WTC11 (cell line): ENCODE results near the gene LDB3. TPM values are rescaled to one million over a fixed set of nuclear protein-coding genes. Genes with fewer than 3 reads are reported as not detected.

Experiments used
- ATAC-seq: fragments of 200-7000 bp; cut with Tn5 transposase; 2 replicates; pipeline ENCODE4 v1.10.0; 2021; ENCODE audit warnings: mild to moderate bottlenecking, moderate library complexity
- CTCF ChIA-PET: fragments of 300-600 bp; sonication (Branson Sonifier 250); formaldehyde crosslinking; loops from one replicate; lab custom pipeline; 2021; ENCODE audit warnings: antibody characterized with exemption; lab: Charles Lee
- POLR2A ChIA-PET: fragments of 350-600 bp; sonication (Branson Sonifier 250); formaldehyde crosslinking; loops from one replicate; lab custom pipeline; 2021; ENCODE audit warnings: antibody characterized with exemption; lab: Charles Lee
- DNase-seq: peaks from one replicate; pipeline ENCODE4 v3.0.0; 2021; ENCODE audit warnings: low spot score
- H3K27ac Mint-ChIP-seq: 2 replicates; pipeline ENCODE4 v1.8.0; 2021; ENCODE audit warnings: mixed read lengths
- H3K27me3 Mint-ChIP-seq: 2 replicates; pipeline ENCODE4 v1.8.0; 2021; ENCODE audit warnings: low read depth, mild to moderate bottlenecking, moderate library complexity, mixed read lengths
- H3K36me3 Mint-ChIP-seq: 2 replicates; pipeline ENCODE4 v1.8.0; 2021; ENCODE audit warnings: mixed read lengths
- H3K4me1 Mint-ChIP-seq: 2 replicates; pipeline ENCODE4 v1.8.0; 2022; ENCODE audit warnings: mixed read lengths
- H3K4me3 Mint-ChIP-seq: 2 replicates; pipeline ENCODE4 v1.8.0; 2021; ENCODE audit warnings: mild to moderate bottlenecking, moderate library complexity, mixed read lengths
- H3K9me3 Mint-ChIP-seq: 2 replicates; pipeline ENCODE4 v1.8.0; 2021; ENCODE audit warnings: mixed read lengths
- AR ChIP-seq: fragments of 250-450 bp; sonication (Bioruptor Pico); IDR thresholded peaks from 2 replicates; pipeline ENCODE4 v1.9.0; 2021; ENCODE audit warnings: mild to moderate bottlenecking
- ATF1 ChIP-seq: sonication (generic); formaldehyde crosslinking; IDR thresholded peaks from 2 replicates; pipeline ENCODE4 v1.8.1; 2023; ENCODE audit warnings: mild to moderate bottlenecking, moderate library complexity, missing genetic modification reagents
- CTCF ChIP-seq: fragments of 200-600 bp; IDR thresholded peaks from 2 replicates; pipeline ENCODE4 v1.8.0; 2022; ENCODE audit warnings: antibody characterized with exemption
- ELF4 ChIP-seq: sonication (generic); formaldehyde crosslinking; IDR thresholded peaks from 2 replicates; pipeline ENCODE4 v1.8.1; 2022; ENCODE audit warnings: low read depth, mild to moderate bottlenecking, moderate library complexity, missing genetic modification reagents
- EMX1 ChIP-seq: fragments of 250-450 bp; sonication (Bioruptor Pico); IDR thresholded peaks from 2 replicates; pipeline ENCODE4 v1.8.0; 2021; ENCODE audit warnings: mild to moderate bottlenecking
- ESRRA ChIP-seq: sonication (generic); formaldehyde crosslinking; IDR thresholded peaks from 2 replicates; pipeline ENCODE4 v1.8.1; 2022; ENCODE audit warnings: mild to moderate bottlenecking, missing genetic modification reagents, borderline replicate concordance
- GABPB1 ChIP-seq: sonication (generic); formaldehyde crosslinking; IDR thresholded peaks from 2 replicates; pipeline ENCODE4 v1.8.1; 2023; ENCODE audit warnings: mild to moderate bottlenecking, missing genetic modification reagents
- GTF2I ChIP-seq: fragments of 250-450 bp; sonication (Bioruptor Pico); conservative IDR thresholded peaks from 2 replicates; pipeline ENCODE4 v1.4.0; 2021; ENCODE audit warnings: mild to moderate bottlenecking
- HMGA2 ChIP-seq: fragments of 250-450 bp; sonication (Bioruptor Pico); IDR thresholded peaks from 2 replicates; pipeline ENCODE4 v1.4.0; 2021; ENCODE audit warnings: mild to moderate bottlenecking, moderate library complexity
- JUN ChIP-seq: sonication (generic); formaldehyde crosslinking; IDR thresholded peaks from 2 replicates; pipeline ENCODE4 v1.8.0; 2023; ENCODE audit warnings: mild to moderate bottlenecking, missing genetic modification reagents
- MXD4 ChIP-seq: fragments of 250-450 bp; sonication (Bioruptor Pico); IDR thresholded peaks from 2 replicates; pipeline ENCODE4 v1.8.0; 2021; ENCODE audit warnings: mild to moderate bottlenecking, moderate library complexity, borderline replicate concordance
- NFATC4 ChIP-seq: fragments of 250-450 bp; sonication (Bioruptor Pico); IDR thresholded peaks from 2 replicates; pipeline ENCODE4 v1.9.0; 2021; ENCODE audit warnings: mild to moderate bottlenecking
- NFYB ChIP-seq: sonication (generic); formaldehyde crosslinking; conservative IDR thresholded peaks from 2 replicates; pipeline ENCODE4 v1.8.0; 2022; ENCODE audit warnings: low read depth, missing genetic modification reagents
- NR1H2 ChIP-seq: sonication (generic); formaldehyde crosslinking; IDR thresholded peaks from 2 replicates; pipeline ENCODE4 v1.9.0; 2021; ENCODE audit warnings: mild to moderate bottlenecking, moderate library complexity, missing genetic modification reagents
- OVOL2 ChIP-seq: fragments of 250-450 bp; sonication (Bioruptor Pico); IDR thresholded peaks from 2 replicates; pipeline ENCODE4 v1.9.0; 2021; ENCODE audit warnings: mild to moderate bottlenecking, borderline replicate concordance
- PREB ChIP-seq: sonication (generic); formaldehyde crosslinking; IDR thresholded peaks from 2 replicates; pipeline ENCODE4 v1.8.1; 2022; ENCODE audit warnings: mild to moderate bottlenecking, missing genetic modification reagents, moderate library complexity, borderline replicate concordance
- SP1 ChIP-seq: sonication (generic); formaldehyde crosslinking; conservative IDR thresholded peaks from 2 replicates; pipeline ENCODE4 v1.8.1; 2022; ENCODE audit warnings: missing genetic modification reagents
- TP53 ChIP-seq: sonication (generic); formaldehyde crosslinking; IDR thresholded peaks from 2 replicates; pipeline ENCODE4 v1.8.1; 2023; ENCODE audit warnings: mild to moderate bottlenecking, missing genetic modification reagents
- USF1 ChIP-seq: sonication (generic); formaldehyde crosslinking; IDR thresholded peaks from 2 replicates; pipeline ENCODE4 v1.8.0; 2022; ENCODE audit warnings: mild to moderate bottlenecking, missing genetic modification reagents
- USF2 ChIP-seq: sonication (generic); formaldehyde crosslinking; IDR thresholded peaks from 2 replicates; pipeline ENCODE4 v1.8.1; 2023; ENCODE audit warnings: mild to moderate bottlenecking, missing genetic modification reagents, moderate library complexity
- ZBTB43 ChIP-seq: sonication (generic); formaldehyde crosslinking; IDR thresholded peaks from 2 replicates; pipeline ENCODE4 v1.8.1; 2023; ENCODE audit warnings: mild to moderate bottlenecking, missing genetic modification reagents
- ZMAT4 ChIP-seq: fragments of 250-450 bp; sonication (Bioruptor Pico); IDR thresholded peaks from 2 replicates; pipeline ENCODE4 v1.9.0; 2021; ENCODE audit warnings: mild to moderate bottlenecking
- ZNF121 ChIP-seq: sonication (generic); formaldehyde crosslinking; IDR thresholded peaks from 2 replicates; pipeline ENCODE4 v1.8.0; 2023; ENCODE audit warnings: missing genetic modification reagents
- ZNF138 ChIP-seq: sonication (generic); formaldehyde crosslinking; conservative IDR thresholded peaks from 2 replicates; pipeline ENCODE4 v1.8.1; 2022; ENCODE audit warnings: mild to moderate bottlenecking, moderate library complexity, missing genetic modification reagents
- ZNF263 ChIP-seq: sonication (generic); formaldehyde crosslinking; IDR thresholded peaks from 2 replicates; pipeline ENCODE4 v1.8.1; 2022; ENCODE audit warnings: low read depth, mild to moderate bottlenecking, moderate library complexity, missing genetic modification reagents
- total RNA-seq: library from RNA; stranded (reverse); gene quantifications from 3 replicates; pipeline ENCODE4 v1.2.3, GENCODE V29; 2021

The LDB3 gene
- total RNA-seq, 1 experiment from 2014 or later, result 0.42 TPM

GRCh38 chr10:86718556-86718955 lies 50.2 kb downstream of the LDB3 start:
- H3K4me1 Mint-ChIP-seq, result peaks cover 36% of the 10 kb centered on the region
- H3K27ac Mint-ChIP-seq, result no peak overlapping the region
- TF ChIP-seq GTF2I (CRISPR knock-in tag) (no peak), HMGA2 (CRISPR knock-in tag) (no peak), USF2 (no peak), ZNF121 (CRISPR knock-in tag) (no peak), GABPB1 (no peak), ZNF138 (no peak), TP53 (CRISPR knock-in tag) (no peak), JUN (CRISPR knock-in tag) (no peak), ZBTB43 (no peak), AR (CRISPR knock-in tag) (no peak), ELF4 (no peak), CTCF (no peak), USF1 (CRISPR knock-in tag) (no peak), SP1 (CRISPR knock-in tag) (no peak), ESRRA (CRISPR knock-in tag) (no peak), MXD4 (CRISPR knock-in tag) (no peak), ATF1 (CRISPR knock-in tag) (no peak), OVOL2 (no peak)
- TF ChIP-seq, all 79 proteins: peak for 0
- CTCF ChIA-PET, result no interaction called here
- no peaks in the 10 kb centered on the region for H3K36me3 Mint-ChIP-seq
- no peak overlapping the region for H3K4me3 Mint-ChIP-seq
- H3K9me3 Mint-ChIP-seq, result no peaks in the 10 kb centered on the region
- H3K27me3 Mint-ChIP-seq, result peaks cover 3% of the 10 kb centered on the region; the same call in 1 of the 2 replicates
- no peak for DNase-seq
- ATAC-seq, result no peak
- POLR2A ChIA-PET, result no interaction called here

GRCh38 chr10:86721232-86721631 lies 52.9 kb downstream of the LDB3 start:
- peaks cover 14% of the 10 kb centered on the region for H3K4me1 Mint-ChIP-seq
- no peak overlapping the region for H3K4me3 Mint-ChIP-seq
- no peak overlapping the region for H3K27ac Mint-ChIP-seq
- DNase-seq (no peak), ATAC-seq (no peak)
- ChIA-PET CTCF (interaction anchor here (0.5 kb wide), 1 partner anchor 167 kb away, joined by 3 read pairs; no protein-coding TSS in a partner anchor), POLR2A (no interaction called here)
- no peaks in the 10 kb centered on the region for H3K36me3 Mint-ChIP-seq
- H3K27me3 Mint-ChIP-seq, result peaks cover 3% of the 10 kb centered on the region; the same call in 1 of the 2 replicates
- TF ChIP-seq PREB (CRISPR knock-in tag) (no peak), ZMAT4 (CRISPR knock-in tag) (no peak), ZNF263 (CRISPR knock-in tag) (no peak), EMX1 (CRISPR knock-in tag) (no peak), ZNF138 (no peak), NFATC4 (CRISPR knock-in tag) (no peak), NR1H2 (no peak), NFYB (CRISPR knock-in tag) (no peak)
- H3K9me3 Mint-ChIP-seq, result no peaks in the 10 kb centered on the region
